BLaER1 treated with 17β-estradiol and CSF1 and Interleukin-3, amounts not matched to agents 10 nM and 100 nM (cell line): ENCODE results near the gene HSF5.
A peak's percentile ranks its signal among the peaks of the same experiment; 100 is the strongest.

Experiments
- H3K27ac ChIP-seq, 11 experiments: shearing (Covaris generic); formaldehyde crosslinking; 2 replicates each; pipeline ENCODE4 v1.8.1; 2022
- H3K27me3 ChIP-seq, 11 experiments: shearing (Covaris generic); formaldehyde crosslinking; 2 replicates each; pipeline ENCODE4 v1.8.1; 2022
- H3K36me3 ChIP-seq, 11 experiments: shearing (Covaris generic); formaldehyde crosslinking; 2 replicates each; pipeline ENCODE4 v1.8.1; 2022
- H3K4me1 ChIP-seq, 10 experiments: shearing (Covaris generic); formaldehyde crosslinking; 2 replicates each; pipeline ENCODE4 v1.8.1; 2022
- H3K4me2 ChIP-seq, 11 experiments: shearing (Covaris generic); formaldehyde crosslinking; 2 replicates each; pipeline ENCODE4 v1.8.1; 2022
- H3K4me3 ChIP-seq, 10 experiments: shearing (Covaris generic); formaldehyde crosslinking; 2 replicates each; pipeline ENCODE4 v1.8.1; 2022
- H3K9ac ChIP-seq, 11 experiments: shearing (Covaris generic); formaldehyde crosslinking; 2 replicates each; pipeline ENCODE4 v1.8.1; 2022
- H3K9me3 ChIP-seq, 11 experiments: shearing (Covaris generic); formaldehyde crosslinking; replicated peaks in 1 of 11; 2 replicates each; pipeline ENCODE4 v1.8.1; 2022
- H4K20me1 ChIP-seq, 11 experiments: shearing (Covaris generic); formaldehyde crosslinking; 2 replicates each; pipeline ENCODE4 v1.8.1; 2022
- Cebpa-rat ChIP-seq, 11 experiments: shearing (Covaris generic); IDR thresholded peaks; 2 replicates each; pipeline ENCODE4 v1.8.1; 2022

The HSF5 gene

GRCh38 chr17:58513965-58514769 lies 26.0 kb upstream of the HSF5 start, which contains the start of gene MTMR4:
MTMR4 (minus strand) TSS chr17:58514638; CDS start chr17:58514407, 231 bp downstream.
- Histone ChIP-seq H3K4me2 (peak within 1 kb of the TSS; percentile 91 to 99 (median 96)), H3K27ac (peak within 1 kb of the TSS; percentile 28 to 94 (median 90); a peak in 21 of 22 replicates), H3K27me3 (no peaks in the 10 kb centered on the region), H3K4me1 (peaks cover 40 to 70% (median 52%) of the 10 kb centered on the region in 10 experiments), H4K20me1 (peaks cover 0 to 23% (median 14%) of the 10 kb centered on the region in 11 experiments; a peak in 13 of 22 replicates), H3K36me3 (peaks cover 34 to 38% (median 37%) of the 10 kb centered on the region in 11 experiments), H3K9ac (peak within 1 kb of the TSS; percentile 79 to 95 (median 91)), H3K9me3 (no peaks in the 10 kb centered on the region), H3K4me3 (peak within 1 kb of the TSS; percentile 74 to 97 (median 92))
- no peak for TF ChIP-seq Cebpa-rat (IDR thresholded peaks at IDR 0.05)

GRCh38 chr17:58513267-58513964 lies 25.2 kb upstream of the HSF5 start:
- Histone ChIP-seq H3K4me2 (peak overlapping the region; percentile 91 to 99 (median 96)), H3K9ac (peak overlapping the region; percentile 79 to 95 (median 91)), H3K36me3 (peaks cover 42 to 45% (median 44%) of the 10 kb centered on the region in 11 experiments), H3K27me3 (no peaks in the 10 kb centered on the region), H3K9me3 (no peaks in the 10 kb centered on the region), H3K4me3 (peak overlapping the region; percentile 74 to 97 (median 92)), H3K27ac (peak overlapping the region in 9 of 11 experiments; percentile 73 to 94 (median 90); a peak in 19 of 22 replicates), H4K20me1 (peaks cover 0 to 28% (median 14%) of the 10 kb centered on the region in 11 experiments; a peak in 13 of 22 replicates), H3K4me1 (peaks cover 40 to 72% (median 56%) of the 10 kb centered on the region in 10 experiments)
- TF ChIP-seq Cebpa-rat (IDR thresholded peaks at IDR 0.05): no peak

GRCh38 chr17:58510075-58510474 lies 21.9 kb upstream of the HSF5 start:
- H3K36me3 ChIP-seq: peaks cover 74 to 79% (median 77%) of the 10 kb centered on the region in 11 experiments
- H3K27me3 ChIP-seq: no peaks in the 10 kb centered on the region
- H3K9ac ChIP-seq: no peak overlapping the region
- TF ChIP-seq Cebpa-rat (IDR thresholded peaks at IDR 0.05): no peak
- H4K20me1 ChIP-seq: peaks cover 0 to 35% (median 14%) of the 10 kb centered on the region in 11 experiments; a peak in 15 of 22 replicates
- H3K9me3 ChIP-seq: no peaks in the 10 kb centered on the region
- H3K4me2 ChIP-seq: no peak overlapping the region
- no peak overlapping the region for H3K4me3 ChIP-seq
- peaks cover 34 to 74% (median 56%) of the 10 kb centered on the region in 10 experiments for H3K4me1 ChIP-seq
- H3K27ac ChIP-seq: no peak overlapping the region; a peak in 1 of 22 replicates

- peak overlapping the region in 4 of 11 experiments; percentile 2 to 31 (median 29); a peak in 6 of 22 replicates for H3K4me2 ChIP-seq
- peaks cover 0 to 43% (median 20%) of the 10 kb centered on the region in 11 experiments; a peak in 16 of 22 replicates for H4K20me1 ChIP-seq
- H3K27ac ChIP-seq: no peak overlapping the region
- H3K4me1 ChIP-seq: peaks cover 38 to 79% (median 61%) of the 10 kb centered on the region in 10 experiments
- H3K9me3 ChIP-seq: no peaks in the 10 kb centered on the region
- H3K36me3 ChIP-seq: peaks cover 87 to 94% (median 92%) of the 10 kb centered on the region in 11 experiments
- no peak overlapping the region for H3K4me3 ChIP-seq
- H3K27me3 ChIP-seq: no peaks in the 10 kb centered on the region
- TF ChIP-seq Cebpa-rat (IDR thresholded peaks at IDR 0.05): no peak
- no peak overlapping the region for H3K9ac ChIP-seq
Observed at GRCh38 chr17:58508341-58509067, 20.3 kb upstream of the HSF5 start.

- H3K36me3 ChIP-seq: peaks cover 95 to 100% (median 98%) of the 10 kb centered on the region in 11 experiments
- H3K4me3 ChIP-seq: no peak overlapping the region
- H3K4me2 ChIP-seq: no peak overlapping the region; a peak in 1 of 22 replicates
- H3K9me3 ChIP-seq: no peaks in the 10 kb centered on the region
- H4K20me1 ChIP-seq: peaks cover 0 to 29% (median 8%) of the 10 kb centered on the region in 11 experiments; a peak in 11 of 22 replicates
- H3K4me1 ChIP-seq: peaks cover 30 to 66% (median 49%) of the 10 kb centered on the region in 10 experiments
- no peaks in the 10 kb centered on the region for H3K27me3 ChIP-seq
- peak in 2 of 11 experiments; percentile 32 to 65; a peak in 2 of 22 replicates for TF ChIP-seq Cebpa-rat (IDR thresholded peaks at IDR 0.05)
- H3K27ac ChIP-seq: peak overlapping the region in 2 of 11 experiments; percentile 0 to 28; a peak in 2 of 22 replicates
- H3K9ac ChIP-seq: no peak overlapping the region; a peak in 1 of 22 replicates
Observed at GRCh38 chr17:58507123-58507634, 19.0 kb upstream of the HSF5 start.

- peak overlapping the region in 3 of 11 experiments; percentile 9 to 76 (median 72); a peak in 1 of 22 replicates for H3K4me2 ChIP-seq
- TF ChIP-seq Cebpa-rat (IDR thresholded peaks at IDR 0.05): no peak
- H3K4me3 ChIP-seq: no peak overlapping the region
- no peaks in the 10 kb centered on the region for H3K27me3 ChIP-seq
- H3K9me3 ChIP-seq: no peaks in the 10 kb centered on the region
- H3K36me3 ChIP-seq: peaks cover 96 to 100% (median 98%) of the 10 kb centered on the region in 11 experiments
- H4K20me1 ChIP-seq: peaks cover 0 to 29% (median 8%) of the 10 kb centered on the region in 11 experiments; a peak in 11 of 22 replicates
- peaks cover 30 to 61% (median 47%) of the 10 kb centered on the region in 10 experiments for H3K4me1 ChIP-seq
- H3K27ac ChIP-seq: peak overlapping the region in 2 of 11 experiments; percentile 9 to 28; a peak in 2 of 22 replicates
- H3K9ac ChIP-seq: no peak overlapping the region
Observed at GRCh38 chr17:58506354-58507080, 18.3 kb upstream of the HSF5 start.

GRCh38 chr17:58504826-58505351 lies 16.7 kb upstream of the HSF5 start:
- peaks cover 0 to 26% (median 8%) of the 10 kb centered on the region in 11 experiments; a peak in 11 of 22 replicates for H4K20me1 ChIP-seq
- H3K4me1 ChIP-seq: peaks cover 30 to 51% (median 46%) of the 10 kb centered on the region in 10 experiments
- peaks cover 95 to 100% (median 97%) of the 10 kb centered on the region in 11 experiments for H3K36me3 ChIP-seq
- no peaks in the 10 kb centered on the region for H3K9me3 ChIP-seq
- H3K4me3 ChIP-seq: no peak overlapping the region
- H3K9ac ChIP-seq: no peak overlapping the region
- peak overlapping the region in 7 of 11 experiments; percentile 35 to 71 (median 58); a peak in 14 of 22 replicates for H3K27ac ChIP-seq
- no peaks in the 10 kb centered on the region for H3K27me3 ChIP-seq
- peak overlapping the region; percentile 44 to 77 (median 71) for H3K4me2 ChIP-seq
- no peak for TF ChIP-seq Cebpa-rat (IDR thresholded peaks at IDR 0.05)
